NCI-H2196 (cell line): ENCODE results near the gene LCA5.
"Not testable (repeated sequence)": the region's sequence is repeated elsewhere in the genome, so short reads cannot be mapped to it uniquely, and the experiment has no call there.

Source experiments
- DNase-seq: peaks from one replicate; lab custom pipeline; 2025; ENCODE audit not compliant: unreplicated experiment; lab: John Stamatoyannopoulos, UW

Gene LCA5

GRCh38 chr6:79536954-79537747 lies at the start of gene LCA5:
TSS of gene LCA5 (minus strand) at chr6:79537430. CDS start at chr6:79518894, 18,536 bp downstream.
- DNase-seq: peak; percentile 95

GRCh38 chr6:79586548-79586947 lies 49.3 kb upstream of the LCA5 start:
- peak; percentile 4 for DNase-seq

- DNase-seq: no peak
Observed at GRCh38 chr6:79584332-79584731, 47.1 kb upstream of the LCA5 start.

GRCh38 chr6:79577926-79578325 lies 40.7 kb upstream of the LCA5 start:
- not testable (repeated sequence) for DNase-seq

GRCh38 chr6:79574630-79575225 lies 37.5 kb upstream of the LCA5 start:
- DNase-seq: no peak

- DNase-seq: no peak
Observed at GRCh38 chr6:79574174-79574573, 36.9 kb upstream of the LCA5 start.

- no peak for DNase-seq
Observed at GRCh38 chr6:79571030-79571367, 33.8 kb upstream of the LCA5 start.

GRCh38 chr6:79570129-79571029 lies 33.1 kb upstream of the LCA5 start:
- peak; percentile 71 for DNase-seq

GRCh38 chr6:79568996-79569395 lies 31.8 kb upstream of the LCA5 start:
- no peak for DNase-seq

GRCh38 chr6:79564636-79565035 lies 27.4 kb upstream of the LCA5 start:
- DNase-seq: no peak

GRCh38 chr6:79559706-79560105 lies 22.5 kb upstream of the LCA5 start:
- no peak for DNase-seq

- no peak for DNase-seq
Observed at GRCh38 chr6:79557673-79558467, 20.6 kb upstream of the LCA5 start.

GRCh38 chr6:79554305-79554704 lies 17.1 kb upstream of the LCA5 start:
- DNase-seq: no peak

GRCh38 chr6:79551401-79551800 lies 14.2 kb upstream of the LCA5 start:
- DNase-seq: no peak

GRCh38 chr6:79548304-79548703 lies 11.1 kb upstream of the LCA5 start:
- no peak for DNase-seq

GRCh38 chr6:79546186-79546585 lies 9.0 kb upstream of the LCA5 start:
- DNase-seq: no peak

- DNase-seq: peak; percentile 95
Observed at GRCh38 chr6:79544939-79545450, 7.8 kb upstream of the LCA5 start.

- peak; percentile 35 for DNase-seq
Observed at GRCh38 chr6:79544299-79544927, 7.2 kb upstream of the LCA5 start.

- DNase-seq: no peak
Observed at GRCh38 chr6:79543886-79544285, 6.7 kb upstream of the LCA5 start.

GRCh38 chr6:79543411-79543810 lies 6.2 kb upstream of the LCA5 start:
- DNase-seq: no peak
